Lower leg skin (tissue), 4 donors: ENCODE results near the gene HK1. TPM values are rescaled to one million over a fixed set of nuclear protein-coding genes. Genes with fewer than 3 reads are reported as not detected.

ENCODE experiments used
- DNase-seq, 2 donors: peaks; one replicate each; pipeline ENCODE4 v3.0.0-alpha.2; 2019; ENCODE audit warnings: low spot score in 2 of 2
- H3K4me3 ChIP-seq: fragments of 200-600 bp; sonication (generic); 2 replicates; pipeline ENCODE4 v1.5.1; 2017; ENCODE audit warnings: mild to moderate bottlenecking, low read depth; ENCODE audit not compliant: poor library complexity, severe bottlenecking
- POLR2A ChIP-seq, 2 donors: fragments of 450-650 bp; IDR thresholded peaks; one replicate each; pipeline ENCODE4 v1.6.1; 2016 to 2017; ENCODE audit warnings: antibody characterized with exemption in 2 of 2, mild to moderate bottlenecking in 1 of 2, moderate library complexity in 1 of 2
- WGBS, 2 donors: methylation state at CpG; one replicate each; pipeline ENCODE4 v1.1.5; 2018; 5-methylcytosine and 5-hydroxymethylcytosine counted together
- intact Hi-C: fragments of 100-400 bp; cut with DNase I; formaldehyde crosslinking; loops from one replicate; pipeline ENCODE4 v1.15.0; 2023; ENCODE audit warnings: low total_unique reads
- total RNA-seq, 4 donors: library from RNA; depleted of rRNA; stranded (reverse); fragments of >200 nt; gene quantifications; one replicate each; pipeline ENCODE4 v1.1.0, GENCODE V29; 2016
- TF ChIP-seq, protein P1 (sequence below), 3 donors: fragments of 450-650 bp; IDR thresholded peaks; one replicate each; pipeline ENCODE4 v1.5.1; 2016; ENCODE audit warnings: antibody characterized with exemption in 3 of 3, mild to moderate bottlenecking in 3 of 3, moderate library complexity in 2 of 3

The HK1 gene
- total RNA-seq, 4 donors from 2014 or later = 117 to 162 (median 158) TPM

DNA sequence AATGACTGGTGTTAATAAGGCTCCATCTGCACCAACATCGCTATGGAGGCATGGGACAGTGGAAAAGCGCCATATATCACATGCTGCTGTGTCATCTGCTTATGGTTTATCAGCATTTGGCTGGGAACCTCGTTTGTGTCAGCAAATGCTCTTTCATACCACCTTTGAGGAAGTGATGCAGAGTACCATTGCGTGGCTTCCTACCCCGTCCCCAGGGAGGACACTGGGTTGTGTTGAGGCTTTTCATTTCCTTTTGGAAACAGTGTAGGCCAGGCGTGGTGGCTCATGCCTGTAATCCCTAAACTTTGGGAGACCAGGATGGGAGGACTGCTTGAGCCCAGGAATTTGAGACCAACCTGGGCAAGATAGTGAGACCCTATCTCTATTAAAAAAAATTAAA lies 131.7 kb downstream of the HK1 start:
- TF ChIP-seq, protein P1, sequence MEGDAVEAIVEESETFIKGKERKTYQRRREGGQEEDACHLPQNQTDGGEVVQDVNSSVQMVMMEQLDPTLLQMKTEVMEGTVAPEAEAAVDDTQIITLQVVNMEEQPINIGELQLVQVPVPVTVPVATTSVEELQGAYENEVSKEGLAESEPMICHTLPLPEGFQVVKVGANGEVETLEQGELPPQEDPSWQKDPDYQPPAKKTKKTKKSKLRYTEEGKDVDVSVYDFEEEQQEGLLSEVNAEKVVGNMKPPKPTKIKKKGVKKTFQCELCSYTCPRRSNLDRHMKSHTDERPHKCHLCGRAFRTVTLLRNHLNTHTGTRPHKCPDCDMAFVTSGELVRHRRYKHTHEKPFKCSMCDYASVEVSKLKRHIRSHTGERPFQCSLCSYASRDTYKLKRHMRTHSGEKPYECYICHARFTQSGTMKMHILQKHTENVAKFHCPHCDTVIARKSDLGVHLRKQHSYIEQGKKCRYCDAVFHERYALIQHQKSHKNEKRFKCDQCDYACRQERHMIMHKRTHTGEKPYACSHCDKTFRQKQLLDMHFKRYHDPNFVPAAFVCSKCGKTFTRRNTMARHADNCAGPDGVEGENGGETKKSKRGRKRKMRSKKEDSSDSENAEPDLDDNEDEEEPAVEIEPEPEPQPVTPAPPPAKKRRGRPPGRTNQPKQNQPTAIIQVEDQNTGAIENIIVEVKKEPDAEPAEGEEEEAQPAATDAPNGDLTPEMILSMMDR (IDR thresholded peaks at IDR 0.05) = no peak
- no peak for TF ChIP-seq POLR2A (IDR thresholded peaks at IDR 0.05)
- peak in 1 of 2 donors; percentile 58 for DNase-seq
- WGBS, 2 donors = 47 to 59% methylated on average over 6 of the region's 6 CpGs
- intact Hi-C loops = loop anchor here (5.0 to 10.0 kb wide), 2 partner anchors 97 to 225 kb away; partner anchors contain the start of gene FAM241B
- no peak overlapping the region for H3K4me3 ChIP-seq

DNA sequence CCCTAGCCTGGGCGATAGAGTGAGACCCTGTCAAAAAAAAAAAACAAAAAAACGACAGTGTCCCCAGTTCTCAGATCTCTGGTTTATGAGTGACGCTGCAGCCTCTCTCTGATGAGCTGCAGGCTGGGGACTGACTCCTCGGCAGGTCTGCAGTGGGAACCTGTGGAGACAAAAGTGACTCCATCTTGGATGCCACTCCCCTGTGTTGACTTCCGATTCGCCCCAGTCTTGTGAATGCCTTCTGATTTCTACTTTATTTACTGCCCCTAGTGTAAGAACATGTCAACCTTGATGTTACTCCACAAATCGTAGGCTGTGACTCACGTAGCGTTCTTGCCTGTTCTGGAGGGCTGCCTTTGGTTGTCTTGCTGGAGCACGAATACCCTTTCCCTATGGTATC lies 132.2 kb downstream of the HK1 start:
- 83 to 87% methylated on average over 9 to 10 of the region's 10 CpGs for WGBS, 2 donors
- TF ChIP-seq, protein P1 (IDR thresholded peaks at IDR 0.05) = no peak
- no peak for TF ChIP-seq POLR2A (IDR thresholded peaks at IDR 0.05)
- no peak overlapping the region for H3K4me3 ChIP-seq
- DNase-seq = no peak
- intact Hi-C loops = loop anchor here (5.0 kb wide), 1 partner anchor 97 kb away; no protein-coding TSS in a partner anchor

DNA sequence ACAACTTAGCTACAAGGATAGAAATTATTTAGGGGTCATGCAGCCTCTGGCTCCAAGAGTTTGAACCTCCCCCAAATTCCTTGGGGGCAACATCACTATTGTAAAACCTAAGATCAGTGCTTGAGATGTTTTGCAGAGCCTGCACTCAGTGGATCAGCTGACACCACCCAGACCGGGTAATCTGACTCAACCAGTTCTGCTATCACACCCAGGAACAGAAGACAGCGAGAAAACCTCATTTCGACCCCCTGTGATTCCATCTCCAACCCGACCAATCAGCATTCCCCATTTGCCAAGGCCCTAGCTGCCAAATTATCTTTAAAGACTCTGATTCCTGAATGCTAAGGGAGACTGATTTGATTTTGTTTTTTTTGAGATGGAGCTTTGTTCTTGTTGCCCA lies 133.2 kb downstream of the HK1 start:
- no peak for DNase-seq
- intact Hi-C loops = loop anchor here (5.0 kb wide), 1 partner anchor 96 kb away; no protein-coding TSS in a partner anchor
- no peak for TF ChIP-seq POLR2A (IDR thresholded peaks at IDR 0.05)
- TF ChIP-seq, protein P1 (IDR thresholded peaks at IDR 0.05) = no peak

DNA sequence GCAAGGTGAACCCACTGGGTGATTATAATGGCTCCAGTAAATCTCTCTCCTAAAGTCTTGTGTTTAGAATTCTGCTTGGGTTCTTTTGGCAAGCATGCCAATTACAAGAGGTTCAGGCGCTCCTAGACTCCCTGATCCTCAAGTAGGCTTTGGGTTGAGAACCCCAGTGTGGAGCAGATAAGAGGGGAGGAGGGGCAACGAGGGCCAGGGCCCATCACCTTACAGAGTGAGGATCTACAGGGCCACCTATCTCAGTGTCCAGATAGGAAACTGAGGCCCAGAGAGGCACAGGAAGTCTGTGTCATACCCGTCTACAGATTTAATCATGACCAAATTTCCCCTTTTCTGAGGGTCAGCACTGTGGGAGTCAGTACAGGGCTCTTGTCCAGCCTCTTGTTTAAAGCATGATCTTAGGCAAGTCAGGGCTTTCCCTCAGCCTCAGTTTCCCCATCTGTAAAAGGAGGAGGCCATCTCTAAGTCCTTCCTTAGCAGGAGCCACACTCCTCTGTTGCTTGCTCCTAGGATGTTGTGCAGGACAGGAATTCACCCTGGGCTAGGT lies 134.0 kb downstream of the HK1 start:
- WGBS, 2 donors = 80 to 81% methylated on average over 3 of the region's 3 CpGs
- no peak for TF ChIP-seq POLR2A (IDR thresholded peaks at IDR 0.05)
- TF ChIP-seq, protein P1 (IDR thresholded peaks at IDR 0.05) = no peak
- no peak overlapping the region for H3K4me3 ChIP-seq
- DNase-seq = no peak
- intact Hi-C loops = loop anchor here (5.0 kb wide), 1 partner anchor 95 kb away; no protein-coding TSS in a partner anchor

More for the DNA sequence above, 133.2 kb downstream of the HK1 start:
- WGBS, 2 donors = 38 to 43% methylated on average over 4 of the region's 4 CpGs
- H3K4me3 ChIP-seq = no peak overlapping the region

DNA sequence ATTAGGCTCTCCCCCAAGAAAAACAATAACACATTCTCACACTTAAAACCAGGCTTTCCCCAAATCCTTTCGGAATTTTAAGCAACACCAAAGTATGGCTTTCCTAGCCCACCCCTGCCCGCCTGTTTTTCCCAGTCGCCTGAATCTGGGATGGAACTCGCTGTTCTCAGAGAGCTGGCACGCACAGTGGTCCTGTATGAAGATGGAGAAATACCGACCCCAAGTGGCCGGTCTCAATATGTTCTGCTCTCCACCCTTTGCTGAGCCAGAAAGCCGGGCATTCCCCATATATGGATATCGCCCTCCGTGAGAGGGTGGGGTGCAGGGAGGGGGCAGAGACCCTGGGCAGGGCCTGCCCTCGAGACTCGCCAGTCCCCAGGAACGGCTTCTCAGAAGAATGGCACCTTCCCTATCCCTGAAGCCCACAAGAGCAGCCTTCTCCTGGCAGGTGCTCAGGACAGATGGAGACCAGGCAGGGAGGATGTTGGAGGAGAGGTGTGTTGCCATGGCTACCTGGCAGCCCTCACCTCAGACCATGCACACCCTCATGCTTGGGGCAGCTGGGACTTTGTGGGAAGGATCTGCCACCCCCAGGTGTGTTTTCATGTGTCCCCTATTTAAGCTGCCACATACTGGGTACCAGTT lies 135.0 kb downstream of the HK1 start:
- 16 to 22% methylated on average over 13 of the region's 13 CpGs for WGBS, 2 donors
- intact Hi-C loops = loop anchor here (5.0 kb wide), 1 partner anchor 94 kb away; no protein-coding TSS in a partner anchor
- DNase-seq = peak; percentile 67 to 93
- H3K4me3 ChIP-seq = no peak overlapping the region
- TF ChIP-seq, protein P1 (IDR thresholded peaks at IDR 0.05) = no peak
- no peak for TF ChIP-seq POLR2A (IDR thresholded peaks at IDR 0.05)
